Activated naive CD8-positive, alpha-beta T cell treated with anti-CD3 and anti-CD28 coated beads, Interleukin-2, amount 50 U/mL, for 24 hours (primary cell): Measurements from ENCODE around the gene HS3ST5.

Source experiments
- ATAC-seq: fragments of 150-1000 bp; cut with Tn5 transposase; one replicate; pipeline ENCODE4 v1.10.0; 2021
- DNase-seq: peaks from one replicate; pipeline ENCODE4 v3.0.0; 2021
- H3K27ac Mint-ChIP-seq: one replicate; pipeline ENCODE4 v1.8.0; 2021; ENCODE audit warnings: mild to moderate bottlenecking, mixed read lengths
- H3K27me3 Mint-ChIP-seq: one replicate; pipeline ENCODE4 v1.8.0; 2021; ENCODE audit warnings: mixed read lengths
- H3K36me3 Mint-ChIP-seq: one replicate; pipeline ENCODE4 v1.8.0; 2021; ENCODE audit warnings: low read depth, mixed read lengths
- H3K4me1 Mint-ChIP-seq: one replicate; pipeline ENCODE4 v1.8.0; 2021; ENCODE audit warnings: mixed read lengths
- H3K4me3 Mint-ChIP-seq: one replicate; pipeline ENCODE4 v1.8.0; 2021; ENCODE audit warnings: mild to moderate bottlenecking, moderate library complexity, mixed read lengths
- H3K9me3 Mint-ChIP-seq: one replicate; pipeline ENCODE4 v1.8.0; 2021; ENCODE audit warnings: mixed read lengths

The HS3ST5 gene

DNA sequence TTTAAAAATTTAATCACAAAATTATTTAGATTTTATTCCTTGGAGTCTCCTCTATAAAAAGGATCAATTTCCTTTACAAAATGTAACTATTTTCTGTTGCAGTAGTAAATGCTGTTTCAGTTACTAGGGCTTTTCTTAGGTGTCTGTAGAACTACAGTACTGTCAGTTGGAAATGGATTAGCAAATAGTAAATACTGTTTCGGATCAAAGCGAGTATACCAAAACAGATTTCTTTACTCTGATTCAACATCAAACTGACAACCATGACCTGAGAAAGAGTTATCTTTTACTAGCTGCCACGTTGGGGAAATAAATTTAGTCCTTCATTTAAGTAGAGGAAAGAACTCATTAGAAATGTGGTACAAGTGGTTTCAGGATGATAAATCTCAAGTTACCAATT is 172.5 kb downstream of the HS3ST5 start:
- no peaks in the 10 kb centered on the region for H3K36me3 Mint-ChIP-seq
- no peak for ATAC-seq
- no peak overlapping the region for H3K4me3 Mint-ChIP-seq
- H3K9me3 Mint-ChIP-seq, result no peaks in the 10 kb centered on the region
- H3K4me1 Mint-ChIP-seq, result no peaks in the 10 kb centered on the region
- peaks cover 4% of the 10 kb centered on the region for H3K27me3 Mint-ChIP-seq
- DNase-seq, result no peak
- H3K27ac Mint-ChIP-seq, result no peak overlapping the region

DNA sequence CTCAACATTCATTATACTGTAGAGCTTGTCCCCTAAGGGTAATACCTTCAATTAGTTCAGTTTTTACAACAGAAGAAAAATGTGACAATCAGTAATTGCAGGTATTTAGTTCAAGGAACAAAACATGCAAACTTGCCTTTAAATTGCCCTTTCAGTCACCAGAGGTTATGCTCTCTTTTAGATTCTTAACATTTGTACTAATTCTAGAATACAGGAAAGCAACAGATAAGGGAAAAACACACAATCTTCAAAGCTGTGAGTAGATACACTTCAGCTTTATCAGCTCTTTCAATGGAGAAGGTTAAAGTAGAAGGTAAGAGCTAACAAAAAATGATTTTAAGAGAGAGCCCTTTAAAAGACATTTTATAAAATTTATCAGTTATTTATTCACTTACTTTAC is 173.1 kb downstream of the HS3ST5 start:
- Mint-ChIP-seq H3K36me3 (no peaks in the 10 kb centered on the region), H3K9me3 (no peaks in the 10 kb centered on the region), H3K4me1 (no peaks in the 10 kb centered on the region), H3K27ac (no peak overlapping the region), H3K27me3 (peaks cover 4% of the 10 kb centered on the region), H3K4me3 (no peak overlapping the region)
- ATAC-seq (no peak), DNase-seq (no peak)

DNA sequence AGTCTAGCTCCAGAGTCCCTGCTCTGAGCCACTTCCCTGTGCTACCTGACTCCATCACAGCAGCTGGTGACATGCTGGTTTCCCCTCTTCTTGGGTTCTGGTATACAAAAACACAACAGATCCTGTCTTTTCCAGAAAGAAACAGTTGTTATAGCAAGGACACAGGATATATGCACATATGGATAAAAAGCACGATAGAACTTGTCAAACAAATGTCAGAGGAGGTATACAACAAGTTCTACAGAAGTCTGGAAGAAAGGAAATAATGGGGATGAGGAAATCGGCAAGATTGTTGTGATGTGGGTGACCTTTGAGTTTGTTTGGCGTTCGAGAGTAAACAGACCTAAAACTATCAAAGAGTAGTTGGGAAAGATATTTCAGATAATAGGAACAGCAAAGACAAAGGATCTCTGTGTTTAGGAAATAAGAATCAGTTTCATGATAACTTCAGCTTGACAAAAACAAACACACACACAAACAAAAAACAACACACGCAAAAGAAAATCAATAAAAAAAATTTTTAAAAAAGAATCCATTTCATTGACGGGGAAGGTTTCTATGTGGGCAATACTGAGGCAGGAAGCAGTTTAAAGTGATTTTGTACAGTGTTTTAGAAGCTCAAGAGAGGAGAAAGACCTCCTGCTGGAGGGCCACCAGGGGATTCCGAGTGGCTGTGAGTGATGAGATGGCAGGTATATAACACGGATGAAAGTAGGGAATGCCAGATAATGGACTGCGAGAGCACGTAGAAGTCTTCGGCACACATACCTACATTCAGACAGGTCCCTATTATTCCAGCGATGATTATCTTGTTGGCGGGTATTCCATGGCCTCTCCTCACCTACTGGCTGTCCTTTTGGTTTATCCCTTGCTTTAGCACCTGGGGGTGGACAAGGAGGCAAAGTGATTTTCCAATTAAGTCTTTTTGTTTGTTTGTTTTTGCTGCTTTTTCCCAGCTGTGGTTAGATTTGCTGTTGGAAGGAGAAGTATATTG is 174.9 kb downstream of the HS3ST5 start:
- Mint-ChIP-seq H3K36me3 (no peaks in the 10 kb centered on the region), H3K4me1 (no peaks in the 10 kb centered on the region), H3K9me3 (no peaks in the 10 kb centered on the region), H3K4me3 (no peak overlapping the region), H3K27ac (no peak overlapping the region), H3K27me3 (peaks cover 2% of the 10 kb centered on the region)
- DNase-seq (no peak), ATAC-seq (no peak)

DNA sequence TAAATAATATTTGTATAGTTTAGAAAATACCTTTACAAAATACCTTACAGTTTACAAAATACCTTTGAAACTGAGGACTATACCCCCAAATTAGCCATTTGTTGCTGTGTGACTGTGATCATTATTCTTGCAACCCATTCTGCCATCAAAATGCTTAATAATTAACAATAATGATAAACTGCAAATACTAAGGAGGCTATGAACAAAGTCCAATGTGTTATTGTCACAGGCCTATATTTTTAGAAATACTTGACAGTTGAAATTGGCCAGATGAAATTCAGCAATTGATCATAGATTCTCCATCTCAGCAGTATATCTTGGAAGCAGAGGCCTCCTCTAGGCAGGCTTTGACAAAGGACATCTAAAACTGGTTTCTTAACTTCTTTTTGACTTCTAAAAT is 178.6 kb downstream of the HS3ST5 start:
- H3K4me3 Mint-ChIP-seq, result no peak overlapping the region
- DNase-seq (no peak), ATAC-seq (no peak)
- H3K4me1 Mint-ChIP-seq, result no peaks in the 10 kb centered on the region
- H3K36me3 Mint-ChIP-seq, result no peaks in the 10 kb centered on the region
- no peaks in the 10 kb centered on the region for H3K9me3 Mint-ChIP-seq
- no peak overlapping the region for H3K27ac Mint-ChIP-seq
- peaks cover 2% of the 10 kb centered on the region for H3K27me3 Mint-ChIP-seq

DNA sequence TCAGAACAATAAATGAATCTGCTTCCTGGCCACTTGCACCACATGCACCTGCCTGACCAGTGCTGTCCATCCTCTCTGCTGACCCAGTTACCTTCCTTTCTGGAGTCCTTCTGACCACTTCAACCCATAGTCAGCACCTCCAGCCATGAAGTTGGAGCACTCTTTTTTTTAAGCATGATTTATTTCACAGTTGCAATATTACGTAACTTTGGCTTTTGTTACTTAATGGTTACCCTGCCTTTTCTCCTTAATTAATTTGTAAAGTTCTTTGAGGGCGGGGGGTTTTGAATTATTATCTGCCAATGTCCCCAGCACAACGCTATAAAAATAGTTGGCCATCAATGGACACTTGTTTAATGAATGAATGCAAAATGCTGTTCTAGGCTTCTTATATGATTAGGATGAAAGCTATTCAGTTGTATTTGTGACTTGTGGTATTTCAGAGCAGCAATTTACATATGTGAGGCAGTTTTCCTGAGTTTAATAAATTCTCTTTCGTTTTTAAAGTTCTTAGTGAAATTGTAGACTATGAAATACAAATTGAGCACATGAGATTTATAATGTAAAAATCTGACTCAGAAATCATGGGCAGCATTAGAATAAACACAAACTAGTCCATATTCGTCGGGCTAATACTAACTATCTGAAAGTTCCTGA is 180.0 kb downstream of the HS3ST5 start:
- DNase-seq, result no peak
- no peaks in the 10 kb centered on the region for H3K9me3 Mint-ChIP-seq
- no peak for ATAC-seq
- H3K27me3 Mint-ChIP-seq, result peaks cover 2% of the 10 kb centered on the region
- H3K4me1 Mint-ChIP-seq, result no peaks in the 10 kb centered on the region
- no peak overlapping the region for H3K27ac Mint-ChIP-seq
- no peaks in the 10 kb centered on the region for H3K36me3 Mint-ChIP-seq
- no peak overlapping the region for H3K4me3 Mint-ChIP-seq

DNA sequence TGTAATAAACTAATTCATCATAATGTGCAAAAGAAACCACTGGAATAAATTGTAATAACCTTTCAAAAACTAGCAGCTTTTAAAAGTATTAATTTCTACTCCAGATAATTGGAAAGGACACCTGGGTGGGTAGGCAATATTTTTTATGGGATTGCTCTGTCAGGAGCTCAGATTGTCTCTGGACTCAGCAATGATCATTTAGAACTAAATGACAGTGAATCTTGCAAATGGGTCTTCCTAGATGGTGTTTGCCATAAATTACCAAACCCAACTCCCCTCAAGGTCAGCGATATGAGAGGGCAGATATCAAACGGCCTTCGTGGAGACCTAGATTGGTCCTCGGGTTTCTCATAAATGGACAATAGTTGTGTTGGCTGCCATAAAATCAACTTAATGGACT is 181.9 kb downstream of the HS3ST5 start:
- Mint-ChIP-seq H3K9me3 (no peaks in the 10 kb centered on the region), H3K36me3 (no peaks in the 10 kb centered on the region), H3K27ac (no peak overlapping the region), H3K4me1 (no peaks in the 10 kb centered on the region), H3K27me3 (peaks cover 3% of the 10 kb centered on the region), H3K4me3 (no peak overlapping the region)
- ATAC-seq, result no peak
- no peak for DNase-seq

DNA sequence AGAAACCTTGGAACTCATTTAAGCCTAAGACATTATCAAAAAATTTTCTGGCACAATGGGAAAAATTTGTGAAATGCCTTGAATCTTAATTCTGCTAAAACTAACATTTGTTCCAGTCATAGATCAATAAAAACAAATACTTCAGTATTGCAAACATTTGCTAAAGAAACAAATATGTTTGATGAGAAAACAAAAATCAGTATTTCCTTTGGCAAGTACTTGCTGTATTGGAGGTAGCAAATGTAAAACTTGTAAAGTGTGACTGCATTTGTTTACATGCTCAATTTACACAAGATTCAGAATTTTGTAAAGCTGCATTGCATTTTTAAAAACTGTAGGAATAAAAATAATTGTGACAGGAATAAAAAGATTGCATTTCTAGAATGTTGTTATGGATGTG is 183.1 kb downstream of the HS3ST5 start:
- no peak for DNase-seq
- no peaks in the 10 kb centered on the region for H3K9me3 Mint-ChIP-seq
- H3K36me3 Mint-ChIP-seq, result no peaks in the 10 kb centered on the region
- no peak overlapping the region for H3K27ac Mint-ChIP-seq
- no peak for ATAC-seq
- H3K4me1 Mint-ChIP-seq, result no peaks in the 10 kb centered on the region
- H3K4me3 Mint-ChIP-seq, result no peak overlapping the region
- H3K27me3 Mint-ChIP-seq, result peaks cover 2% of the 10 kb centered on the region

DNA sequence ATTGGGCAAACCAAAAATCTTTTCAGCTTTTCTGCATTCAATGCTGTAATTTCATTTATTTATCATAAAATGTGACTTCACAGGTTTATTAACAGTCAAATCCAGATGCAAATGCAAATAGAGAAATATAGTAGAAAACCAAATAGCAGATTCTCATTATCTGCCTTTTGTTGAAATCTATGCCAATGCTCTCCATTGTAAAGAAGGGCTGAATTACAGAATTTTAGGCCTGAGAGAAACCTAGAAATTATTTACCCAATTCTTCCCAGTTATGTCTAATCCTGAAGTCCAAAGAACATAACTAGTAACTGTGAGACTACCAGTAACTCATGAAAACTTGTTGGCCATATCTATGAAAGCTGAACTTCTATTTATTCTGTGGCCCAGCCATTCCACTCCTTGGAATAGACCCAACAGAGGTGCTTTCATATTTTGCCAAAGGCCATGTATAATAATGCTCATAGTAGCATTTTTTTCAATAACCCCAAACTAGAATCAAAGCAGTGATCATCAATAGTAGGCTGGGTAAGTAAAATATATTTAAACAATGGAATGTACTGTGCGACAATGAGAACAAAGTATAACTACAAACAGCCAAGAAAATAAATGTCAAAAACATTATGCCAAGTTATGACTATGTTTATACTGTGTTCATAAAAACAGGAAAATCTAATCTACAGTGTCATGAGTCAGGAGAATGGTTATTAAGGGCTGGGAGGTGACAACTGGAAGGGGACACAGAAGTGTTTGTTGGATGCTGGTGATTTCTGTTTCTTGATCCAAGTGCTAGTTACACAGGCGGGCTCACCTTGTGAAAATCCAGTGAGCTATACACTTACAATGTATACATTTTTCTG is 183.8 kb downstream of the HS3ST5 start:
- no peaks in the 10 kb centered on the region for H3K9me3 Mint-ChIP-seq
- H3K27me3 Mint-ChIP-seq, result peaks cover 2% of the 10 kb centered on the region
- H3K4me1 Mint-ChIP-seq, result no peaks in the 10 kb centered on the region
- no peak overlapping the region for H3K27ac Mint-ChIP-seq
- no peaks in the 10 kb centered on the region for H3K36me3 Mint-ChIP-seq
- ATAC-seq (no peak), DNase-seq (no peak)
- no peak overlapping the region for H3K4me3 Mint-ChIP-seq

DNA sequence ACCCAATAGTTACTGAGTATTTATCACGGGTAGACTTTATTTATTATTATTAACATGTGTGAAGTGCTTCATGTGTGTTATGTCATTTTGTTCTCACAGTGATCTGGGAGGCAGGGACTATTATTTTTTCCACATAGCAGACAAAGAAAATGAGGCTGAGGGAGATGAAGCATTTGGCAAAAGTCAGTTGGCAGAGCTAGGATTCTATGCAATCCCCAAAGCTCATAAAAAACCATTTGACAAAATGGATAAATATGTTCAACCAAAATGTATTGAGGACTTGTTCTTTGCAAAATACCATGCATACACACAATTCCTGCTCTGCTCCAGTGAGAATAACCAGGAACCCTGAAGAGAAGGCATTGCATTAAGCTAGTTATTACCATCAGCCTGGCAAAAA is 184.4 kb downstream of the HS3ST5 start:
- H3K4me3 Mint-ChIP-seq, result no peak overlapping the region
- no peak for DNase-seq
- no peak for ATAC-seq
- no peaks in the 10 kb centered on the region for H3K36me3 Mint-ChIP-seq
- H3K4me1 Mint-ChIP-seq, result no peaks in the 10 kb centered on the region
- H3K27ac Mint-ChIP-seq, result no peak overlapping the region
- H3K9me3 Mint-ChIP-seq, result no peaks in the 10 kb centered on the region
- H3K27me3 Mint-ChIP-seq, result peaks cover 2% of the 10 kb centered on the region

DNA sequence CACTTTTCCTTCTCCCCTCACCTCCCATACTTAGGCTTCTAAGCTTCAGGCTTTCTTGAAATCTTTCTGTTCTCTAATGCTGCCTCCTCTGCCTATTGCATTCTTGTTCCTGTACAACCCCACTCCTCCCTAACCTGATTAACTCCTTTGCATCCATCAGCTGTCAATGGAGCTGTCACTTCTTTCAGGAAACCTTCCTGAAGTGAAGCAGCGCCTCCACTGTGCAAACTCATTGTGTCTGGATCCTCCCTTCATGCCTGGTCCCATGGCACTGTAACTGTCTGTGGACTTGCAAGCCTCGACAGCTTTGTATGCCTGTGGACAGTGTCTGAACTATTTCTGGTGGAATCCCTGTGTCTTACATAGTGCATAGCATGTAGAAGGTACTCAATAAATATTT is 185.0 kb downstream of the HS3ST5 start:
- ATAC-seq (no peak), DNase-seq (no peak)
- H3K9me3 Mint-ChIP-seq, result no peaks in the 10 kb centered on the region
- no peak overlapping the region for H3K27ac Mint-ChIP-seq
- no peaks in the 10 kb centered on the region for H3K36me3 Mint-ChIP-seq
- H3K4me3 Mint-ChIP-seq, result no peak overlapping the region
- H3K27me3 Mint-ChIP-seq, result peaks cover 2% of the 10 kb centered on the region
- H3K4me1 Mint-ChIP-seq, result no peaks in the 10 kb centered on the region

DNA sequence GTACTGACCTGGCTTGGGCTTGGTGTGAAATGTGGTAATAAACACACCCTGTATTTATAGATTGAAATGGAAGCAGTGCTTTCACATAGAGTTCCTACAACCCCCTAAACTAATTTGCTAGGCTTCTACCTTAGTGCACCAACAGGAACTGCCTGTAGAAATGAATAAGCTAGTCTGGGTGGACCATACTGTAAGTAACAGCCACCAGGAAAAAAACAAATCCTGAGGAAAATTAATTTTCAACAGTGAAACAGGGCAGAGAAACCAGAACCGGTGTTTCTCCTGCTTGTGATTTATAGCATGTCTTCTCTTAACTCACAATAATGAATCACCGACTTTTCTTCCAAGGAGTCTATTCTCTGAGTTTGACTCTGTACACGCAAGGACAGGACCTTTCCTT is 187.1 kb downstream of the HS3ST5 start:
- ATAC-seq, result no peak
- no peaks in the 10 kb centered on the region for H3K36me3 Mint-ChIP-seq
- no peak overlapping the region for H3K4me3 Mint-ChIP-seq
- H3K27me3 Mint-ChIP-seq, result peaks cover 2% of the 10 kb centered on the region
- H3K27ac Mint-ChIP-seq, result no peak overlapping the region
- H3K9me3 Mint-ChIP-seq, result no peaks in the 10 kb centered on the region
- H3K4me1 Mint-ChIP-seq, result no peaks in the 10 kb centered on the region
- no peak for DNase-seq

DNA sequence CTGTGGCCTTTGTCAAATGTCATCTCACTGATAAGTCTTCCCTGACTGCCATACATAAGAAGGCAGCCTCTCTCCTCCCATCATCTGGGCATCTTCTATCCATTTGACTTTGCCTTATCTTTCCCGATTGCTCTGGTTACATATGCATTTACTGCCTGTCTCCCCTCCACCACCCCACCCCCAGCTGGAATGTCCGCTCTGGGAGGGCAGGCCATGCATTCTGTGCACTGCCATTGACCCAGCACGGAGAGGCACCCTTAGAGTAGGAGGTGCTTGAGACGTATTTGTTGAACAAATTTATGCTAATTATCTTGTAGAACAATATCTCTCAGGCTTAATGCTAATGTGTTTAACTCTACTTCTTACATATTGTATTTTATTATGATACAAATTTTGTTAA is 188.0 kb downstream of the HS3ST5 start:
- H3K4me1 Mint-ChIP-seq, result no peaks in the 10 kb centered on the region
- H3K9me3 Mint-ChIP-seq, result no peaks in the 10 kb centered on the region
- peaks cover 2% of the 10 kb centered on the region for H3K27me3 Mint-ChIP-seq
- no peak for ATAC-seq
- no peak for DNase-seq
- H3K4me3 Mint-ChIP-seq, result no peak overlapping the region
- H3K27ac Mint-ChIP-seq, result no peak overlapping the region
- no peaks in the 10 kb centered on the region for H3K36me3 Mint-ChIP-seq

DNA sequence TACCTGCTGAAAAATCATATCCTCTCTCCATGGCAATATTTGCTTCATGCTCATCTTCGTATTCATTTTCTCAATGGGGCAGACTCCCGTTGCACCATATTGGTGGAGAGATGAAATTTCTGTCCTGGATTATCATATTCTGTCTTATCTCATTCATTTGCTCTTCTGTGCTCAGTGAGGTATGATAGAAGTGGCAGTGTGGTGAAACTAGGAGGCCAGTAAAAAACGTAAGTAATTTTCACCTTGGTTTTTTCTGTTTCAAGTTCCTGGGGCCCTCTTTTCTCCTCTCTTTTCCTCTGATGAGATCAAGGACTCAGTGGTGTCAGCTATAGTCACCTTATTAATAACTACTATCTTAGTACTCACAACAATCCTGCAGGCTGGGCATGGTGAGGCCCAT is 189.4 kb downstream of the HS3ST5 start:
- DNase-seq (no peak), ATAC-seq (no peak)
- Mint-ChIP-seq H3K27ac (no peak overlapping the region), H3K27me3 (peaks cover 2% of the 10 kb centered on the region), H3K9me3 (no peaks in the 10 kb centered on the region), H3K4me1 (no peaks in the 10 kb centered on the region), H3K4me3 (no peak overlapping the region), H3K36me3 (no peaks in the 10 kb centered on the region)

DNA sequence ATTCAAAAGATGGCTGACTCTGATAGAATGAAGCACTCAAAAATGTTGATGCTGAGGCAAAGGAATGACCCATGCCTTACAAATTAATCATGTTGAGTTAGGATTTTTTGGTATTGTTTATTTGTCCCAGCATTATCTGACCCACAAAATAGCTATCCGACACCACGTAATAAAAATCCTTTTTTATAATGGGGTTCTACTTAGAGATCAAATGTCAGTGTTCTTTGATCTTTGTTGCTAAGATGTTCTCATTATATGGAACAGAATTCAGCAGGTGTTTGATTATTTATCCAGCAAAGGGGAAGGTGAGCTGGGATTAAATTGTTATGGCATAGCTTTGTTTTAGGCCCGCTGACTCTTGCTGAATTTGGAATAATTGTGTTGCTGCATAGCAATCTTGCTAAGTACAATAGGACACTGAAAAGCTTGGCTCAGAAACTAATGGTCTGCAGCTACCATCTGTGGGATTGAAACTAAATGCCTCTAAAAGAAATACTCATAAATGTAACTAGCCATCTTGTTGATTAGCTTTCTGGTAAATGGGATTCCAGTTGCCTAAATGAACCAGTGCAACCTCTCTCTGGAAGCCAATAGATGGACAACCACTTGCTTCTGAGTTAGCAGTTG is 191.6 kb downstream of the HS3ST5 start:
- Mint-ChIP-seq H3K4me1 (no peaks in the 10 kb centered on the region), H3K36me3 (no peaks in the 10 kb centered on the region), H3K27me3 (no peaks in the 10 kb centered on the region), H3K27ac (no peak overlapping the region), H3K4me3 (no peak overlapping the region), H3K9me3 (peaks cover 8% of the 10 kb centered on the region)
- ATAC-seq (no peak), DNase-seq (no peak)
